Neuron (in vitro differentiated cells): ENCODE results near the gene TRIM33.
"Not testable (repeated sequence)": the region's sequence is repeated elsewhere in the genome, so short reads cannot be mapped to it uniquely, and the experiment has no call there.

Experiments
- H2AFZ ChIP-seq: one replicate; pipeline ENCODE4 v1.6.1; 2013; ENCODE audit warnings: low read depth, mild to moderate bottlenecking, inconsistent platforms, low read length, moderate library complexity
- H3K27me3 ChIP-seq: one replicate; pipeline ENCODE4 v1.6.1; 2013; ENCODE audit warnings: low read length; ENCODE audit not compliant: insufficient read depth
- H3K36me3 ChIP-seq: one replicate; pipeline ENCODE4 v1.6.1; 2013; ENCODE audit warnings: low read length; ENCODE audit not compliant: insufficient read depth
- H3K4me1 ChIP-seq: one replicate; pipeline ENCODE4 v1.6.1; 2013; ENCODE audit warnings: low read length; ENCODE audit not compliant: insufficient read depth
- H3K4me3 ChIP-seq: 2 replicates; pipeline ENCODE4 v1.5.1; 2013; ENCODE audit warnings: mild to moderate bottlenecking, low read length, moderate library complexity
- H3K9me3 ChIP-seq: one replicate; pipeline ENCODE4 v1.6.1; 2013; ENCODE audit warnings: low read length

TRIM33 gene

DNA sequence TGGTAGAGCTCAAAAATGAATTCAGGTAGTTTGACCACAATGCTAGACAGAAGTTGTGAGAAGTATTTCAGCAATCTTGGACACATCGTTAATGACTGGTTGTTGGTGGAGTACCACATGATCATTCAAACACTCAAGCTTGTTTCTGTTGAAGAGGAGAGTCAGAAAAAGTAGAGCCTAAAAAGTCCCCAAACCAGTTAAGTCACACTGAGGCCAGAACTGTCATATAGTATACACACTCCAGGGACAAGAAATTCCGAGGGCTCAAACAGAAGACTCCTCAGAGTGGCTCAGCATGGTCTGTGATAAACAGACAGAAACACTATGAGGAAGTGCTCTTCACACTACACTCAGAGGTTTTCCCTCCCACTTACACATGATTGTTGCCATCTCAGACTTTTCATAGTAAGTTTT is 5.8 kb downstream of the TRIM33 start:
- no peak overlapping the region for H2AFZ ChIP-seq
- no peak overlapping the region for H3K4me3 ChIP-seq
- H3K9me3 ChIP-seq: no peaks in the 10 kb centered on the region
- H3K36me3 ChIP-seq: peaks cover 36% of the 10 kb centered on the region
- peaks cover 15% of the 10 kb centered on the region for H3K4me1 ChIP-seq
- H3K27me3 ChIP-seq: no peaks in the 10 kb centered on the region

DNA sequence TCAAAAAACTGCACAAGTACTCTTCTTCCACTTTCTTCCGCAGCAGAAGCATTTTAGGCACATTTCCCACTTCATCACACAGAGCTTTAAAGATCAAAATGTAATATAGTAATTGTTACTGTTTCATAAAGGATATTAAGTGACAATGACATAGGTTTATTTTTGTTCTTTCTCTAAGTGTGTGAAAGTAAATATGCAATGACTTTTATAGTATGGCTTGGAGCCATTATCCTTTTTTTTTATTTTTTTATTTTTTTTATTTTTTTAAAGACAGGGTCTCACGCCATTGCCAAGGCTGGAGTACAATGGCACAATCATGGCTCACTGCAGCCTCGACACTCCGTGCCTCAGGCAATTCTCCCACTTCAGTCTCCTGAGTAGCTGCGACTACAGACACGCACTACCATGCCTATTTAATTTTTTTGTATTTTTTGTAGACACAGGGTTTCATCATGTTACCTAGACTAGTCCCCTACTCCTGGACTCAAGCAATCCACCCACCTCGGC is 7.0 kb downstream of the TRIM33 start:
- H2AFZ ChIP-seq: no peak overlapping the region
- H3K36me3 ChIP-seq: peaks cover 36% of the 10 kb centered on the region
- H3K4me3 ChIP-seq: no peak overlapping the region
- H3K27me3 ChIP-seq: no peaks in the 10 kb centered on the region
- H3K9me3 ChIP-seq: no peaks in the 10 kb centered on the region
- peaks cover 8% of the 10 kb centered on the region for H3K4me1 ChIP-seq

DNA sequence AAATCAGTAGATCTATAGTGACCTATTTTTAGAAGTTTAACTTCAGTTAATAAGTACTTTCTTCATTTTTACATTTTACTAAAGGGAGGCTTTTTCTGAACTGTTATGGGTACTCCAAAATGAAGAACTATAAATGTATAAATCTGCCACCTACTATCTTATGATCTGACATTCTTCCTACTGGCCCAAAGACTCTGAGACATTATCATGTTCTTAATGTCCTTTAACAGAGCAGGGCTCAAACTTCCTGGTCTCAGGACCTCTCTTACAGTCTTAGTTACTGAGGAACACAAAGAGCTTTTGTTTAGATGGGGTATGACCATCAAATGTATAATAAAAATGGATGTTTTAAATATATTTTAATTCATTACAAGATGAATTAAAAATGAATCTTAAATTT is 8.9 kb downstream of the TRIM33 start:
- H2AFZ ChIP-seq: no peak overlapping the region
- peaks cover 41% of the 10 kb centered on the region for H3K36me3 ChIP-seq
- no peaks in the 10 kb centered on the region for H3K4me1 ChIP-seq
- H3K4me3 ChIP-seq: no peak overlapping the region
- no peaks in the 10 kb centered on the region for H3K27me3 ChIP-seq
- H3K9me3 ChIP-seq: no peaks in the 10 kb centered on the region

DNA sequence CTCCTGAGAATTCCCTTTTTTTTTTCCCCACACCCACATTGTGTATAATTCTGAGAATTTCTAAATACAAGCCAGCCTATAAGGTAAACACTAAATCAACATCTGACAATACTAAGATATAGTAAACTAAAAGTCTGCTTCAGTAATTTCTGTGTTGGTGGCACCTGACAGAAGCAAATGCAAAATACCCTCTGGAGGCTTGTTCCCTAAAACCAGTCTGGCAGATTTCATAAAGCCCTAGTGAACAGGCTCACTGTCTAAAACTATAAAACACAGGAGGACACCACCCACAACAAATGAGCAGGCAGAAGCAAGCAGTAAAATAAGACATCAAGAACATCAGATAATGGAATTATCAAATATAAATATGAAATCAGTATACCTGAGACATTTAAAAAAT is 11.5 kb downstream of the TRIM33 start:
- Histone ChIP-seq H3K27me3 (no peaks in the 10 kb centered on the region), H3K36me3 (peaks cover 20% of the 10 kb centered on the region), H3K4me3 (no peak overlapping the region), H2AFZ (no peak overlapping the region), H3K9me3 (no peaks in the 10 kb centered on the region), H3K4me1 (no peaks in the 10 kb centered on the region)

DNA sequence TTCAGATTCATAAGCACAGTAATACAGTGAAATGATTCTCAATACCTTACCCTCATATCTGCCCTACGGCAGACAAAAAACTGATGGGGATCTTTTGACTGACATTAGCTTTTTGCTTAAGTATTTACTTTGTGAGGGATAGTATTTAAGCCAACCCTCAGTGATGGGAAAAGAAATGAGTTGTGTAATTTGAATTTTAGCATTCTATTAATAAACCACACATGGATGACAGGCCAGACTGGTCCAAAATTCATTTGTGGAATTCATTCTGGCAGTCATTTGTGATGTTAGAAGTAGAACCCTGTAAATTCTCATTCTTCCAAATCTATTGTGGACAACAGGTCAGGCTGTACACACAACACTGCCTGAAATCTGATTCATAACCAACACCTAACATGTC is 14.9 kb downstream of the TRIM33 start:
- no peaks in the 10 kb centered on the region for H3K4me1 ChIP-seq
- no peaks in the 10 kb centered on the region for H3K27me3 ChIP-seq
- peaks cover 12% of the 10 kb centered on the region for H3K36me3 ChIP-seq
- no peak overlapping the region for H3K4me3 ChIP-seq
- no peak overlapping the region for H2AFZ ChIP-seq
- peaks cover 8% of the 10 kb centered on the region for H3K9me3 ChIP-seq

DNA sequence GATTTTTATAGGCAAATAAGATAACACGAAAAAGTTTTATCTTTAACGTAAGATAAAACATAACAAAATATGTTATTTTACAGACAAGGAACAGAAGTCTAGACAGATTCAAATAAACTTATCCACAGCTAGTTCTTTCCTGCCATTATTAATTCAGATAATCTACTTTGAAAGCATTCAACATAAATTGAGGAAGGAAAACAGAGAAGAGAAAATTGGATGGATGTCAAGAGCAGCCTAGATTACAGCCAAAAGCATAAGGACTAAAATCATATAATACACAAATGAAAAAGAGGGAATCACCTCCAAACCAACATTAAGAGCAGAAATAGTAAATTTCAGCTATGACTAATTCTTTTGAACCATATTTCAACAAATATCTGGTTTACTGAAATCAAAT is 15.5 kb downstream of the TRIM33 start:
- Histone ChIP-seq H3K27me3 (no peaks in the 10 kb centered on the region), H3K4me3 (no peak overlapping the region), H3K4me1 (no peaks in the 10 kb centered on the region)

DNA sequence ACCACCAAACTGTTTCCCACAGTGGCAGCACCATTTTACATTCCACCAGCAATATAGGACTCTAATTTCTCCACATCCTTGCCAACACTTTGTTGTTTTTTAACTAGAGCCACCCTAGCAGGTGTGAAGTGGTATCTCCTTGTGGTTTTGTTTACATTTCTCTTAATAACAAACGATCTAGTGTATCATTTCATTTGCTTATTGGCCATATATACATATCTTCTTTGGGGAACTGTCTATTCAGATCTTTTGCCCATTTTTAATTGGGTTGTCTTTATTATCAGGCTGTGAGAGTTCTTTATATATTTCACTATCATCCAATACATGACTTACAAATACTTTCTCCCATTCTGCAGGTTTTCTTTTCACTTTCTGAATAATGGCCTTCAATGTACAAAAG is 18.0 kb downstream of the TRIM33 start:
- Histone ChIP-seq H3K9me3 (peaks cover 13% of the 10 kb centered on the region), H2AFZ (no peak overlapping the region), H3K27me3 (no peaks in the 10 kb centered on the region), H3K4me3 (no peak overlapping the region), H3K4me1 (no peaks in the 10 kb centered on the region), H3K36me3 (peaks cover 8% of the 10 kb centered on the region)

More for the DNA sequence above, 15.5 kb downstream of the TRIM33 start:
- Histone ChIP-seq H3K9me3 (peaks cover 8% of the 10 kb centered on the region), H3K36me3 (peaks cover 12% of the 10 kb centered on the region), H2AFZ (no peak overlapping the region)

DNA sequence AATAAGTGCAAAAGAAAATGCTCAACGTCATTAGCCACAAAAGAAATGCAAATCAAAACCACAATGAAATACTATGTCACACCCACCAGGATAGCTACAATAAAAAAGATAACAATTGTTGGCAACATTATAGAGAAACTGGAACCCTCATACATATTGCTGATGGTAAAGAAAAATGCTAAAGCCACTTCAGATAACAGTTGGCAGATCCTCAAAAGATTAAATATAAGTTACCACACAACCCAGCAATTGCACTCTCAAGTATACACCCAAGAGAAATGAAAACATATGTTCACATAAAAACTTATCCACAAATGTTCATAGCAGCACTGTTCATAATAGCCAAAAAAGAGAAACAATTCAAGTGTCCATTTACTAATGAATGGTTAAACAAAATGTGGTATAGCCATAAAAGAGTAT is 20.7 kb downstream of the TRIM33 start:
- Histone ChIP-seq H3K4me3 (no peak overlapping the region), H2AFZ (no peak overlapping the region), H3K36me3 (peaks cover 6% of the 10 kb centered on the region), H3K4me1 (no peaks in the 10 kb centered on the region), H3K9me3 (peaks cover 15% of the 10 kb centered on the region), H3K27me3 (no peaks in the 10 kb centered on the region)

DNA sequence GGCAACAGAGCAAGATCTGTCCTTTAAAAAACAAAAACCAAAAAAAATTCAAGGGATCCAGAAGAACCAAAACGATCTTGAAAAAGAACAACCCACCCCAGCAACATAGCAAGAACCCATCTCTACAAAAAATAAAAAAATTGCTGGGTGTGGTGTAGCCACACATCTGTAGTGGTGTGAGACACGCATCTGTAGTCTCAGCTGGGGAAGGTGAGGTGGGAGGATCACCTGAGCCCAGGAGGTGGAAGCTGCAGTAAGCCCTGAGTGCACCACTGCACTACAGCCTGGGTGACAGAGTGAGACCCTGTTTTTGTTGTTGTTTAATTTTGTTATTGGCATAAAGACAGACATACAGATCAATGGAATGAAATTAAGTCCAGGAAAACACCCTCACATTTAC is 22.3 kb downstream of the TRIM33 start:
- Histone ChIP-seq H3K4me1 (no peaks in the 10 kb centered on the region), H3K4me3 (no peak overlapping the region), H3K27me3 (no peaks in the 10 kb centered on the region), H3K9me3 (peaks cover 16% of the 10 kb centered on the region), H2AFZ (no peak overlapping the region), H3K36me3 (peaks cover 5% of the 10 kb centered on the region)

DNA sequence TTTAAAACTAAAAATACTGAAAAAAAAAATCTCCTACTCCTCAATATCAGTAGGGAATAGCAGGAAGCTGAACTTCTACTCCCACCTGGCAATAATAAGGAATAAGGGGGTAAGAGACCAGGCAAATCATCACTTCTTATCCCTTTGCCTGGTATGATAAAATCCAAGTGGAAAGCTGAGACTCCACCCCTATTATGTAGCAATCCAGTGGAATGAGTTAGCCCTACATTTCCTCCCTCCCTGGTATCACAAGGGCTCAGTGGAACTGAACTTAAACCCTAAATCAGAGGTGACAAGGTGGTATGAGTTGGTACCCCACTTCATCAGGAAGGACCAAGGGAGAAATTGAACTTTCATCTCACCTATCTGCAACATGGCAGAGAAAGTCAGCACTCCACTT is 25.7 kb downstream of the TRIM33 start:
- Histone ChIP-seq H3K27me3 (no peaks in the 10 kb centered on the region), H2AFZ (no peak overlapping the region), H3K36me3 (peaks cover 2% of the 10 kb centered on the region), H3K9me3 (peaks cover 8% of the 10 kb centered on the region), H3K4me3 (no peak overlapping the region), H3K4me1 (no peaks in the 10 kb centered on the region)

DNA sequence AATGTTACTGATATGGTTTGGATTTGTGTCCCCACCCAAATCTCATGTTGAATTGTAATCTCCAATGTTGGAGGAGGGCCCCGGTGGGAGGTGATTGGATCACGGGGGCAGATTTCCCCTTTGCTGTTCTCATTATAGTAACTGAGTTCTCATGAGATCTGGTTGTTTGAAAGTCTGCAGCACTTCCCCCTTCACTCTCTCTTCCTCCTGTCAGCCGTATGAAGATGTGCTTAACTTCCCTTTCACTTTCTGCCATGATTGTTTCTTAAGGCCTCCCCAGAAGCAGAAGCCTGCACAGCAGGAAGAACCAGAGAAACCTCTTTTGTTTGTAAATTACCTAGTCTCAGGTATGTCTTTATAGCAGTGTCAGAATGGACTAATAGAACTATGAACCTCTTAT is 28.4 kb downstream of the TRIM33 start:
- H3K4me1 ChIP-seq: no peaks in the 10 kb centered on the region
- H3K4me3 ChIP-seq: no peak overlapping the region
- no peaks in the 10 kb centered on the region for H3K27me3 ChIP-seq
- peaks cover 2% of the 10 kb centered on the region for H3K36me3 ChIP-seq
- H3K9me3 ChIP-seq: peaks cover 8% of the 10 kb centered on the region
- H2AFZ ChIP-seq: no peak overlapping the region

DNA sequence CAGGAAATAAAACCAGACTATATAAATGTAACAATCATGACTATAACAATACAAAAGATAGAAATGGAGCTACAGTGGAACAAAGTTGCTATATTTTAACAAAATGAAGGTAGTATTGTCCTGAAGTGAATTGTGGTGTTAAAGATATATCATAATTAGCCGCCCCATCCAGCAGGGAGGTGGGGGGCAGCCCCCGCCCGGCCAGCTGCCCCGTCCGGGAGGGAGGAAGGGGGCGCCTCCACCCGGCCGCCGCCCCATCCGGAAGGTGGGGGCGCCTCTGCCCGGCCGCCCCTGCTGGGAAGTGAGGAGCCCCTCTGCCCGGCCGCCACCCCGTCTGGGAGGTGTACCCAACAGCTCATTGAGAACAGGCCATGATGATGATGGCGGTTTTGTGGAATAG is 31.4 kb downstream of the TRIM33 start:
- H3K4me3 ChIP-seq, H3K4me1 ChIP-seq, H2AFZ ChIP-seq, H3K9me3 ChIP-seq, H3K27me3 ChIP-seq, H3K36me3 ChIP-seq: not testable (repeated sequence)

DNA sequence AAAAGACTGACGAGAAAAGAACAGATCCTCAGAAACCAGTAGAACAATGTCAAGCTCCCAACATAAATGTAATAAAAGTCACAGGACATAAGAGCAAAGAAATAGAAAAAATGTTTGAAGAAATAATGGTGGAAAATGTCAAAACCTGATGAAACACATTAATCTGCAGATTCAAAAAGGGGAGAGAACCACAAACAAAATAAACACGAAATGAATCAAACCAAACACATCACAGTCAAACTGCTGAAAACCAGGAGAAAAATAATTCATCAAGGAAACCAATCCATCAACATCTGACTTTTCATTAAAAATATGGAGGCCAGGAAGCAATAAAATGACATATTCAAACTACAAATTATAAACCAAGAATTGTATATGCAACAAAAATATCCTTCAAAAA is 31.9 kb downstream of the TRIM33 start:
- no peak overlapping the region for H3K4me3 ChIP-seq
- H3K4me1 ChIP-seq: no peaks in the 10 kb centered on the region
- H3K36me3 ChIP-seq: no peaks in the 10 kb centered on the region
- H3K9me3 ChIP-seq: peaks cover 5% of the 10 kb centered on the region
- H3K27me3 ChIP-seq: no peaks in the 10 kb centered on the region
- H2AFZ ChIP-seq: no peak overlapping the region

DNA sequence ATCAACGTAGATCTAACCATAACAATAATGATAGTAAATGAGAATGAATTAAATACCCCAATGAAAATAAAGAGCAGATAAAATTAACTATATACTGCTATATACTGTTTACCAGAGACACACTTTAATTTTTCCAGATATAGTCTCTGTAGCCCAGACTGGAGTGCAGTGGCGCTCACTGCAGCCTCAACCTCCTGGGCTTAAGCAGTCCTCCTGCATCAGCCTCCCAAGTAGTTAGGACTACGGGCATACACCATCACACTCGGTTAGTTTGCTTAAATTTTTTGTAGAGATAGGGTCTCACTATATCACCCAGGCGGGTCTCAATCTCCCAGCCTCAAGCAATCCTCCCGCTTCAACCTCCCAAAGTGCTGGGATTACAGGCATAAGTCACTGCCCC is 37.2 kb downstream of the TRIM33 start:
- Histone ChIP-seq H3K9me3 (peaks cover 6% of the 10 kb centered on the region), H2AFZ (no peak overlapping the region), H3K4me1 (no peaks in the 10 kb centered on the region), H3K27me3 (no peaks in the 10 kb centered on the region), H3K4me3 (no peak overlapping the region), H3K36me3 (peaks cover 4% of the 10 kb centered on the region)
